ENCODE measurements around the gene PRTFDC1.

Gene PRTFDC1

GRCh38 chr10:24887855-24888231 is 64.6 kb downstream of the PRTFDC1 start:
- DNase-seq (ENCODE audit: low read depth) = no peak
- no peak overlapping the region for H3K4me3 ChIP-seq (ENCODE audit: low read depth, low read length)
- no peak for TF ChIP-seq CTCF (IDR thresholded peaks at IDR 0.05; ENCODE audit: low read depth, low read length, missing control alignments)

GRCh38 chr10:24886290-24886680 is 66.1 kb downstream of the PRTFDC1 start:
- H3K4me3 ChIP-seq (ENCODE audit: low read depth, low read length) = no peak overlapping the region
- no peak for TF ChIP-seq CTCF (IDR thresholded peaks at IDR 0.05; ENCODE audit: low read depth, low read length, missing control alignments)
- DNase-seq (ENCODE audit: low read depth) = no peak

GRCh38 chr10:24885551-24886289 is 66.7 kb downstream of the PRTFDC1 start:
- no peak overlapping the region for H3K4me3 ChIP-seq (ENCODE audit: low read depth, low read length)
- DNase-seq (ENCODE audit: low read depth) = no peak
- no peak for TF ChIP-seq CTCF (IDR thresholded peaks at IDR 0.05; ENCODE audit: low read depth, low read length, missing control alignments)

- DNase-seq (ENCODE audit: low read depth) = no peak
- TF ChIP-seq CTCF (IDR thresholded peaks at IDR 0.05; ENCODE audit: low read depth, low read length, missing control alignments) = no peak
- H3K4me3 ChIP-seq (ENCODE audit: low read depth, low read length) = no peak overlapping the region
These were observed 67.6 kb downstream of the PRTFDC1 start for GRCh38 chr10:24884793-24885192.

GRCh38 chr10:24884316-24884715 is 68.1 kb downstream of the PRTFDC1 start:
- no peak overlapping the region for H3K4me3 ChIP-seq (ENCODE audit: low read depth, low read length)
- no peak for DNase-seq (ENCODE audit: low read depth)
- no peak for TF ChIP-seq CTCF (IDR thresholded peaks at IDR 0.05; ENCODE audit: low read depth, low read length, missing control alignments)

- H3K4me3 ChIP-seq (ENCODE audit: low read depth, low read length) = no peak overlapping the region
- no peak for DNase-seq (ENCODE audit: low read depth)
- no peak for TF ChIP-seq CTCF (IDR thresholded peaks at IDR 0.05; ENCODE audit: low read depth, low read length, missing control alignments)
These were observed 69.2 kb downstream of the PRTFDC1 start for GRCh38 chr10:24883176-24883575.

GRCh38 chr10:24882047-24882698 is 70.2 kb downstream of the PRTFDC1 start:
- no peak overlapping the region for H3K4me3 ChIP-seq (ENCODE audit: low read depth, low read length)
- no peak for TF ChIP-seq CTCF (IDR thresholded peaks at IDR 0.05; ENCODE audit: low read depth, low read length, missing control alignments)
- DNase-seq (ENCODE audit: low read depth) = no peak

All from GM12864 (cell line).